Measurements from ENCODE around the gene MPPED2. TPM values are rescaled to one million over a fixed set of nuclear protein-coding genes. Genes with fewer than 3 reads are reported as not detected.

The MPPED2 gene
- total and polyA plus RNA-seq, 2 donors (not counting 3 experiments of a cell fraction or from before 2014, with no cell fraction given): not detected

DNA sequence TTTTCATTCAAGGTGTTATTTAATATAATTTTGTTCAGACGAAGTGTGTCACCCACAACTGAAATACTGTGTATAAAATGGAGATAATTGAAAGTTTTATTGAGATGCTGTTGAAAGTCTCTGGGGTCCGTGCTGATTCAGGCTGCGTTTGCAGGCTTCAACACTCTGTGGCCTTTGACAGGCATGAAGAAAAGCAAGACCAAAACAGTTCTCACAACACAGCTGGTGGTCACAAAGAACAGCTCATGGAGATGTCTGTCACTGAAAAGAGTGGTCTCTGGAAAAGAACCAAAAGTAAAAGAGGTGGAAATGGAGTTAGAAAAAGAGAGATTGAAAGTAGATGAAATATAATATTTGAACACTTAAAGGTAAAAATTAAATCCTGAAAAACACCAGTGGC, 9.8 kb upstream of the MPPED2 start:
- H3K9me3 ChIP-seq (replicated peaks; ENCODE audit: control insufficient read depth, insufficient read depth, low read length): no peaks in the 10 kb centered on the region
- FAIRE-seq (no peak), DNase-seq (ENCODE audit: low read depth, low spot score) (no peak)
- H3K27me3 ChIP-seq (ENCODE audit: control insufficient read depth in 2 of 2, insufficient read depth in 2 of 2, low read length in 2 of 2): no peaks in the 10 kb centered on the region
- TF ChIP-seq POLR2A (IDR thresholded peaks at IDR 0.05; ENCODE audit: low read depth, low read length) (no peak), MYC (IDR thresholded peaks at IDR 0.05; ENCODE audit: low read depth, low read length) (no peak), POLR2AphosphoS5 (IDR thresholded peaks at IDR 0.05; ENCODE audit: insufficient read depth, low read depth, low read length) (no peak), EZH2 (IDR thresholded peaks at IDR 0.05; ENCODE audit: borderline replicate concordance, low read depth, low read length, severe bottlenecking) (no peak), JUN (IDR thresholded peaks at IDR 0.05; ENCODE audit: borderline replicate concordance, insufficient read depth, insufficient read length, low read depth) (no peak), GATA2 (IDR thresholded peaks at IDR 0.05; ENCODE audit: insufficient read depth, insufficient read length, low read depth, low read length) (no peak), FOS (IDR thresholded peaks at IDR 0.05; ENCODE audit: borderline replicate concordance, insufficient read depth, low read length) (no peak)
- TF ChIP-seq, protein P1, sequence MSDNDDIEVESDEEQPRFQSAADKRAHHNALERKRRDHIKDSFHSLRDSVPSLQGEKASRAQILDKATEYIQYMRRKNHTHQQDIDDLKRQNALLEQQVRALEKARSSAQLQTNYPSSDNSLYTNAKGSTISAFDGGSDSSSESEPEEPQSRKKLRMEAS (IDR thresholded peaks at IDR 0.05; ENCODE audit: insufficient read depth, insufficient read length): no peak
- TF ChIP-seq, protein P2, sequence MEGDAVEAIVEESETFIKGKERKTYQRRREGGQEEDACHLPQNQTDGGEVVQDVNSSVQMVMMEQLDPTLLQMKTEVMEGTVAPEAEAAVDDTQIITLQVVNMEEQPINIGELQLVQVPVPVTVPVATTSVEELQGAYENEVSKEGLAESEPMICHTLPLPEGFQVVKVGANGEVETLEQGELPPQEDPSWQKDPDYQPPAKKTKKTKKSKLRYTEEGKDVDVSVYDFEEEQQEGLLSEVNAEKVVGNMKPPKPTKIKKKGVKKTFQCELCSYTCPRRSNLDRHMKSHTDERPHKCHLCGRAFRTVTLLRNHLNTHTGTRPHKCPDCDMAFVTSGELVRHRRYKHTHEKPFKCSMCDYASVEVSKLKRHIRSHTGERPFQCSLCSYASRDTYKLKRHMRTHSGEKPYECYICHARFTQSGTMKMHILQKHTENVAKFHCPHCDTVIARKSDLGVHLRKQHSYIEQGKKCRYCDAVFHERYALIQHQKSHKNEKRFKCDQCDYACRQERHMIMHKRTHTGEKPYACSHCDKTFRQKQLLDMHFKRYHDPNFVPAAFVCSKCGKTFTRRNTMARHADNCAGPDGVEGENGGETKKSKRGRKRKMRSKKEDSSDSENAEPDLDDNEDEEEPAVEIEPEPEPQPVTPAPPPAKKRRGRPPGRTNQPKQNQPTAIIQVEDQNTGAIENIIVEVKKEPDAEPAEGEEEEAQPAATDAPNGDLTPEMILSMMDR (IDR thresholded peaks at IDR 0.05; ENCODE audit: extremely low read depth in 1 of 2, insufficient read depth in 1 of 2, low read depth in 1 of 2, low read length in 2 of 2): no peak
- H3K4me1 ChIP-seq (ENCODE audit: control insufficient read depth, extremely low read depth, insufficient read depth, low read length): no peaks in the 10 kb centered on the region
- no peak overlapping the region for H3K4me3 ChIP-seq (replicated peaks in 1 of 3; ENCODE audit: insufficient read depth in 1 of 3, low read depth in 1 of 3, low read length in 3 of 3)
- no peak overlapping the region for H3K9ac ChIP-seq (replicated peaks; ENCODE audit: extremely low read depth, insufficient read depth, low read length)
- dilution Hi-C loops (cut with MboI; ENCODE audit: extremely low pct_ligation_motif_present, low sequenced_read_pairs) (no loop called here), intact Hi-C loops (cut with micrococcal nuclease) (no loop called here)
- H3K79me2 ChIP-seq (ENCODE audit: control insufficient read depth, insufficient read depth, low read length): no peaks in the 10 kb centered on the region
- no peak overlapping the region for H2AFZ ChIP-seq (ENCODE audit: low read depth, low read length)
- no peak overlapping the region for H3K4me2 ChIP-seq (ENCODE audit: insufficient read depth, low read length)
- H3K9me1 ChIP-seq (replicated peaks; ENCODE audit: control insufficient read depth, extremely low read depth, insufficient read depth, low read length): no peaks in the 10 kb centered on the region
- no TSS peak for BruUV-seq (replicated peaks)
- no peak overlapping the region for H3K27ac ChIP-seq (ENCODE audit: insufficient read depth, low read depth, low read length)
- H4K20me1 ChIP-seq (replicated peaks; ENCODE audit: control insufficient read depth, extremely low read depth, insufficient read depth, low read length): no peaks in the 10 kb centered on the region
- ChIA-PET CTCF (no interaction called here), POLR2A (no interaction called here)
- H3K36me3 ChIP-seq (ENCODE audit: control insufficient read depth in 2 of 2, extremely low read depth in 1 of 2, insufficient read depth in 2 of 2, low read length in 2 of 2): no peaks in the 10 kb centered on the region
